SK-N-MC (cell line): Measurements from ENCODE around the gene DLG1.

Experiments
- DNase-seq: peaks from one replicate; pipeline ENCODE4 v3.0.0-alpha.2; 2011; ENCODE audit warnings: low read depth, low spot score
- H3K27ac ChIP-seq: fragments of 200-600 bp; sonication (generic); 2 replicates; pipeline ENCODE4 v1.5.1; 2016; ENCODE audit warnings: mixed run types
- H3K36me3 ChIP-seq: fragments of 200-600 bp; sonication (generic); 2 replicates; pipeline ENCODE4 v1.6.1; 2017; ENCODE audit warnings: antibody characterized with exemption, low read length, mixed read lengths; ENCODE audit not compliant: insufficient read depth
- H3K4me3 ChIP-seq: fragments of 200-600 bp; sonication (generic); 2 replicates; pipeline ENCODE4 v1.5.1; 2016
- H3K9ac ChIP-seq: fragments of 200-600 bp; sonication (generic); 2 replicates; pipeline ENCODE4 v1.8.0; 2017; ENCODE audit warnings: mixed run types, mixed read lengths; ENCODE audit not compliant: insufficient read length
- H3K9me3 ChIP-seq: fragments of 200-600 bp; sonication (generic); 2 replicates; pipeline ENCODE4 v1.6.1; 2017; ENCODE audit warnings: low read depth, mild to moderate bottlenecking, antibody characterized with exemption, low read length, moderate library complexity, mixed read lengths
- EZH2 ChIP-seq: fragments of 200-600 bp; sonication (generic); IDR thresholded peaks from one replicate; pipeline ENCODE4 v1.6.1; 2017; ENCODE audit warnings: antibody characterized with exemption
- FOXP2 ChIP-seq: optimal IDR thresholded peaks from 2 replicates; pipeline ENCODE3; 2011; ENCODE audit warnings: mild to moderate bottlenecking, moderate library complexity; ENCODE audit not compliant: insufficient read depth; ENCODE audit errors: extremely low read length, control extremely low read depth
- POLR2AphosphoS5 ChIP-seq: IDR thresholded peaks from 2 replicates; pipeline ENCODE4 v1.6.1; 2012; ENCODE audit warnings: mild to moderate bottlenecking, low read depth, low read length, borderline replicate concordance

DLG1 gene

GRCh38 chr3:197296545-197296944, 1.9 kb downstream of the DLG1 start:
- peak overlapping the region; percentile 87 for H3K9ac ChIP-seq

GRCh38 chr3:197295871-197296270, 2.5 kb downstream of the DLG1 start:
- peaks cover 55% of the 10 kb centered on the region for H3K36me3 ChIP-seq
- no peak overlapping the region for H3K27ac ChIP-seq
- peak overlapping the region; percentile 90 for H3K4me3 ChIP-seq
- H3K9ac ChIP-seq = peak overlapping the region; percentile 87
- TF ChIP-seq POLR2AphosphoS5 (no peak), FOXP2 (no peak), EZH2 (no peak)
- DNase-seq = no peak
- no peaks in the 10 kb centered on the region for H3K9me3 ChIP-seq

More at GRCh38 chr3:197296545-197296944, 1.9 kb downstream of the DLG1 start:
- DNase-seq = no peak
- Histone ChIP-seq H3K4me3 (peak overlapping the region; percentile 90), H3K36me3 (peaks cover 49% of the 10 kb centered on the region), H3K27ac (no peak overlapping the region), H3K9me3 (no peaks in the 10 kb centered on the region)
- TF ChIP-seq FOXP2 (no peak), POLR2AphosphoS5 (no peak), EZH2 (no peak)

- Histone ChIP-seq H3K4me3 (no peak overlapping the region), H3K9me3 (no peaks in the 10 kb centered on the region), H3K9ac (no peak overlapping the region), H3K27ac (no peak overlapping the region), H3K36me3 (peaks cover 77% of the 10 kb centered on the region)
- no peak for DNase-seq
- no peak for TF ChIP-seq FOXP2
- TF ChIP-seq EZH2 = no peak
- TF ChIP-seq POLR2AphosphoS5 = no peak
These were observed 4.7 kb downstream of the DLG1 start for GRCh38 chr3:197293605-197294237.

GRCh38 chr3:197292648-197293047, 5.8 kb downstream of the DLG1 start:
- DNase-seq = no peak
- Histone ChIP-seq H3K4me3 (no peak overlapping the region), H3K36me3 (peaks cover 86% of the 10 kb centered on the region), H3K27ac (no peak overlapping the region), H3K9ac (no peak overlapping the region), H3K9me3 (no peaks in the 10 kb centered on the region)
- TF ChIP-seq EZH2 (no peak), POLR2AphosphoS5 (no peak)

GRCh38 chr3:197292083-197292646, 6.2 kb downstream of the DLG1 start:
- peaks cover 91% of the 10 kb centered on the region for H3K36me3 ChIP-seq
- TF ChIP-seq POLR2AphosphoS5 (no peak), EZH2 (no peak), FOXP2 (no peak)
- H3K9ac ChIP-seq = no peak overlapping the region
- H3K27ac ChIP-seq = no peak overlapping the region
- no peak for DNase-seq
- no peaks in the 10 kb centered on the region for H3K9me3 ChIP-seq
- H3K4me3 ChIP-seq = no peak overlapping the region

- no peak for DNase-seq
- TF ChIP-seq FOXP2 = no peak
- no peak for TF ChIP-seq EZH2
- TF ChIP-seq POLR2AphosphoS5 = no peak
- H3K9me3 ChIP-seq = peaks cover 10% of the 10 kb centered on the region; the same call in 1 of the 2 replicates
- peaks cover 99% of the 10 kb centered on the region for H3K36me3 ChIP-seq
- no peak overlapping the region for H3K27ac ChIP-seq
- no peak overlapping the region for H3K4me3 ChIP-seq
- no peak overlapping the region for H3K9ac ChIP-seq
These were observed 8.7 kb downstream of the DLG1 start for GRCh38 chr3:197289726-197290125.

- no peak for DNase-seq
- no peak overlapping the region for H3K27ac ChIP-seq
- peaks cover 10% of the 10 kb centered on the region; the same call in 1 of the 2 replicates for H3K9me3 ChIP-seq
- no peak overlapping the region for H3K9ac ChIP-seq
- H3K36me3 ChIP-seq = peaks cover 93% of the 10 kb centered on the region
- TF ChIP-seq FOXP2 = no peak
- TF ChIP-seq EZH2 = no peak
- TF ChIP-seq POLR2AphosphoS5 = no peak
- no peak overlapping the region for H3K4me3 ChIP-seq
These were observed 11.7 kb downstream of the DLG1 start for GRCh38 chr3:197286678-197287077.

- Histone ChIP-seq H3K27ac (no peak overlapping the region), H3K9me3 (peaks cover 10% of the 10 kb centered on the region; the same call in 1 of the 2 replicates), H3K36me3 (peaks cover 94% of the 10 kb centered on the region)
These were observed 12.9 kb downstream of the DLG1 start for GRCh38 chr3:197285557-197285956.

More at GRCh38 chr3:197285557-197285956, 12.9 kb downstream of the DLG1 start:
- no peak overlapping the region for H3K4me3 ChIP-seq
- H3K9ac ChIP-seq = no peak overlapping the region
- no peak for TF ChIP-seq EZH2
- TF ChIP-seq POLR2AphosphoS5 = no peak
- TF ChIP-seq FOXP2 = no peak
- DNase-seq = no peak
